ENCODE measurements around the gene CXCL3.

CXCL3 gene

GRCh38 chr4:74059161-74059829 is 20.8 kb upstream of the CXCL3 start:
- no peak for TF ChIP-seq CREB1 (IDR thresholded peaks at IDR 0.05; ENCODE audit: low read depth)
- no peak for TF ChIP-seq MAX (IDR thresholded peaks at IDR 0.05)
- TF ChIP-seq YY1 (IDR thresholded peaks at IDR 0.05; ENCODE audit: low read depth) = no peak
- no peak for TF ChIP-seq NFIC (IDR thresholded peaks at IDR 0.05)
- TF ChIP-seq FOXM1 (IDR thresholded peaks at IDR 0.05; ENCODE audit: borderline replicate concordance, low read depth) = no peak
- no peak for TF ChIP-seq EGR1 (IDR thresholded peaks at IDR 0.05)
- no peak for TF ChIP-seq ZBTB7A (IDR thresholded peaks at IDR 0.05; ENCODE audit: low read depth)
- no peak for TF ChIP-seq USF1 (IDR thresholded peaks at IDR 0.05)
- TF ChIP-seq EP300 (IDR thresholded peaks at IDR 0.05; ENCODE audit: borderline replicate concordance) = no peak
- TF ChIP-seq TEAD4 (IDR thresholded peaks at IDR 0.05) = no peak
- TF ChIP-seq TCF12 (IDR thresholded peaks at IDR 0.05; ENCODE audit: low read depth) = no peak
- TF ChIP-seq CEBPB (IDR thresholded peaks at IDR 0.05) = no peak
- TF ChIP-seq REST (IDR thresholded peaks at IDR 0.05; ENCODE audit: low read depth) = no peak
- no peak for TF ChIP-seq TAF1 (IDR thresholded peaks at IDR 0.05; ENCODE audit: low read depth)

GRCh38 chr4:74058048-74058651 is 19.7 kb upstream of the CXCL3 start:
- TF ChIP-seq ZBTB7A (IDR thresholded peaks at IDR 0.05; ENCODE audit: low read depth) (no peak), TEAD4 (IDR thresholded peaks at IDR 0.05) (no peak), TAF1 (IDR thresholded peaks at IDR 0.05; ENCODE audit: low read depth) (no peak)

- TF ChIP-seq EP300 (IDR thresholded peaks at IDR 0.05; ENCODE audit: borderline replicate concordance) = no peak
- no peak for TF ChIP-seq FOXM1 (IDR thresholded peaks at IDR 0.05; ENCODE audit: borderline replicate concordance, low read depth)
- no peak for TF ChIP-seq USF1 (IDR thresholded peaks at IDR 0.05)
- TF ChIP-seq NFIC (IDR thresholded peaks at IDR 0.05) = no peak
- TF ChIP-seq MAX (IDR thresholded peaks at IDR 0.05) = no peak
- no peak for TF ChIP-seq CEBPB (IDR thresholded peaks at IDR 0.05)
- no peak for TF ChIP-seq CREB1 (IDR thresholded peaks at IDR 0.05; ENCODE audit: low read depth)
- TF ChIP-seq YY1 (IDR thresholded peaks at IDR 0.05; ENCODE audit: low read depth) = no peak
- TF ChIP-seq TCF12 (IDR thresholded peaks at IDR 0.05; ENCODE audit: low read depth) = no peak
- no peak for TF ChIP-seq REST (IDR thresholded peaks at IDR 0.05; ENCODE audit: low read depth)
- TF ChIP-seq TEAD4 (IDR thresholded peaks at IDR 0.05) = no peak
- no peak for TF ChIP-seq TAF1 (IDR thresholded peaks at IDR 0.05; ENCODE audit: low read depth)
- TF ChIP-seq ZBTB7A (IDR thresholded peaks at IDR 0.05; ENCODE audit: low read depth) = no peak
- TF ChIP-seq RAD21 (IDR thresholded peaks at IDR 0.05; ENCODE audit: low read depth) = no peak
- TF ChIP-seq EGR1 (IDR thresholded peaks at IDR 0.05) = no peak
Measured at GRCh38 chr4:74057588-74057987, 19.1 kb upstream of the CXCL3 start.

- no peak for TF ChIP-seq MAX (IDR thresholded peaks at IDR 0.05)
- TF ChIP-seq TAF1 (IDR thresholded peaks at IDR 0.05; ENCODE audit: low read depth) = no peak
- no peak for TF ChIP-seq YY1 (IDR thresholded peaks at IDR 0.05; ENCODE audit: low read depth)
- TF ChIP-seq ZBTB7A (IDR thresholded peaks at IDR 0.05; ENCODE audit: low read depth) = no peak
- TF ChIP-seq FOXM1 (IDR thresholded peaks at IDR 0.05; ENCODE audit: borderline replicate concordance, low read depth) = no peak
- no peak for TF ChIP-seq NFIC (IDR thresholded peaks at IDR 0.05)
- no peak for TF ChIP-seq TCF12 (IDR thresholded peaks at IDR 0.05; ENCODE audit: low read depth)
- no peak for TF ChIP-seq REST (IDR thresholded peaks at IDR 0.05; ENCODE audit: low read depth)
- TF ChIP-seq EP300 (IDR thresholded peaks at IDR 0.05; ENCODE audit: borderline replicate concordance) = no peak
- no peak for TF ChIP-seq CREB1 (IDR thresholded peaks at IDR 0.05; ENCODE audit: low read depth)
- no peak for TF ChIP-seq USF1 (IDR thresholded peaks at IDR 0.05)
- TF ChIP-seq TEAD4 (IDR thresholded peaks at IDR 0.05) = no peak
- TF ChIP-seq RAD21 (IDR thresholded peaks at IDR 0.05; ENCODE audit: low read depth) = no peak
- TF ChIP-seq CEBPB (IDR thresholded peaks at IDR 0.05) = no peak
- TF ChIP-seq EGR1 (IDR thresholded peaks at IDR 0.05) = no peak
Measured at GRCh38 chr4:74056858-74057562, 18.5 kb upstream of the CXCL3 start.
